ENCODE results near the gene JAZF1. TPM values are rescaled to one million over a fixed set of nuclear protein-coding genes. Genes with fewer than 3 reads are reported as not detected.

Gene JAZF1
- total and polyA plus RNA-seq, 2 of the 8 experiments (the other 6 are each of a cell fraction or from before 2014, with no cell fraction given), result 2.6 to 21.8 TPM

- TF ChIP-seq CHD7 (IDR thresholded peaks at IDR 0.05; ENCODE audit: insufficient replicate concordance, low read length) (no peak), HDAC2 (IDR thresholded peaks at IDR 0.05; ENCODE audit: borderline replicate concordance in 1 of 2, low read depth in 2 of 2, low read length in 2 of 2) (no peak), SRF (IDR thresholded peaks at IDR 0.05; ENCODE audit: low read depth, low read length) (no peak), ASH2L (IDR thresholded peaks at IDR 0.05; ENCODE audit: low read length) (no peak), EZH2 (IDR thresholded peaks at IDR 0.05; ENCODE audit: low read depth, low read length, severe bottlenecking) (no peak), POLR2AphosphoS5 (IDR thresholded peaks at IDR 0.05; ENCODE audit: low read depth, low read length) (no peak), YY1 (IDR thresholded peaks at IDR 0.05; ENCODE audit: low read depth, low read length) (no peak), RNF2 (IDR thresholded peaks at IDR 0.05; ENCODE audit: borderline replicate concordance, low read depth, low read length, missing control alignments, poor library complexity, severe bottlenecking) (no peak), RFX5 (IDR thresholded peaks at IDR 0.05; ENCODE audit: borderline replicate concordance, low read depth, low read length) (no peak), POU5F1 (IDR thresholded peaks at IDR 0.05; ENCODE audit: low read depth, low read length) (no peak), JUN (IDR thresholded peaks at IDR 0.05; ENCODE audit: low read depth, low read length) (no peak), FOSL1 (IDR thresholded peaks at IDR 0.05; ENCODE audit: insufficient read depth, low read depth, low read length) (no peak)
Measured at GRCh38 chr7:28005847-28006231, 174.8 kb downstream of the JAZF1 start (continued).

All from H1 (cell line).